GM12878 (cell line): Measurements from ENCODE around the gene SLC6A16. TPM values are rescaled to one million over a fixed set of nuclear protein-coding genes. Genes with fewer than 3 reads are reported as not detected.

Experiments used
- ATAC-seq: fragments of 200-7000 bp; cut with Tn5 transposase; 3 replicates; pipeline ENCODE4 v1.9.1; 2020; ENCODE audit warnings: mild to moderate bottlenecking, moderate library complexity
- BruUV-seq: library from RNA; stranded (reverse); fragments of 400-500 nt; replicated peaks from 2 replicates; lab custom pipeline; 2021; lab: Mats Ljungman, UMichigan
- CTCF ChIA-PET: fragments of 300-600 bp; sonication (Branson Sonifier 250); formaldehyde crosslinking; extraction: SDS; loops from one replicate; lab custom pipeline; 2021; ENCODE audit warnings: inconsistent platforms; lab: Yijun Ruan, JAX
- POLR2A ChIA-PET: fragments of 350-600 bp; formaldehyde crosslinking; extraction: SDS; loops from one replicate; lab custom pipeline; 2021; ENCODE audit warnings: inconsistent platforms; lab: Charles Lee
- RAD21 ChIA-PET: fragments of 300-600 bp; sonication (Branson Sonifier 250); formaldehyde crosslinking; loops from one replicate; lab custom pipeline; 2023; ENCODE audit warnings: antibody characterized with exemption; ENCODE audit not compliant: unreplicated experiment; lab: Charles Lee
- SMC1A ChIA-PET: fragments of 300-600 bp; sonication (Branson Sonifier 250); formaldehyde crosslinking; loops from one replicate; lab custom pipeline; 2023; ENCODE audit not compliant: unreplicated experiment, uncharacterized antibody; lab: Charles Lee
- DNase-seq: peaks from one replicate; pipeline ENCODE4 v3.0.0-alpha.2; 2011; ENCODE audit warnings: low read depth, low spot score
- FAIRE-seq: peaks from 3 replicates; lab custom pipeline; 2011; peaks lifted over from hg19 to GRCh38; lab: Jason Lieb, UNC
- H2AFZ ChIP-seq: 2 replicates; pipeline ENCODE4 v1.6.0; 2011; ENCODE audit warnings: low read depth, low read length, control low read depth; ENCODE audit not compliant: control insufficient read depth
- H3K27ac ChIP-seq: 2 replicates; pipeline ENCODE4 v1.5.1; 2011; ENCODE audit warnings: control low read depth; ENCODE audit not compliant: control insufficient read depth, insufficient read depth
- H3K27me3 ChIP-seq, 2 experiments: replicated peaks in 1 of 2; 2 replicates each; pipeline versions ENCODE4 v1.6.0 to v1.6.1; 2011; ENCODE audit warnings: low read length in 1 of 2; ENCODE audit not compliant: control insufficient read depth in 2 of 2, insufficient read depth in 2 of 2
- H3K36me3 ChIP-seq, 2 experiments: 2 replicates each; pipeline ENCODE4 v1.5.1; 2011; ENCODE audit warnings: low read length in 1 of 2; ENCODE audit not compliant: control insufficient read depth in 2 of 2, insufficient read depth in 2 of 2
- H3K4me1 ChIP-seq: 2 replicates; pipeline ENCODE4 v1.6.1; 2011; ENCODE audit warnings: mild to moderate bottlenecking, low read length, moderate library complexity, mixed read lengths; ENCODE audit not compliant: control insufficient read depth, insufficient read depth
- H3K4me2 ChIP-seq: 2 replicates; pipeline ENCODE4 v1.6.0; 2011; ENCODE audit warnings: control low read depth; ENCODE audit not compliant: control insufficient read depth, insufficient read depth
- H3K4me3 ChIP-seq: fragments of 200-600 bp; sonication (generic); 2 replicates; pipeline ENCODE4 v1.5.1; 2016
- H3K79me2 ChIP-seq: 2 replicates; pipeline ENCODE4 v1.6.0; 2011; ENCODE audit warnings: low read length; ENCODE audit not compliant: control insufficient read depth, insufficient read depth
- H3K9ac ChIP-seq: 2 replicates; pipeline ENCODE4 v1.8.0; 2011; ENCODE audit warnings: low read length, control low read depth, mixed read lengths; ENCODE audit not compliant: control insufficient read depth, insufficient read depth
- H3K9me3 ChIP-seq: replicated peaks from 3 replicates; pipeline ENCODE4 v1.5.1; 2011; ENCODE audit warnings: mild to moderate bottlenecking, low read length; ENCODE audit not compliant: control insufficient read depth, insufficient read depth
- H4K20me1 ChIP-seq: 2 replicates; pipeline ENCODE4 v1.6.0; 2011; ENCODE audit not compliant: control insufficient read depth, insufficient read depth
- E4F1 ChIP-seq: fragments of 450-650 bp; IDR thresholded peaks from 2 replicates; pipeline ENCODE4 v1.6.1; 2018; ENCODE audit warnings: borderline replicate concordance, mild to moderate bottlenecking; ENCODE audit not compliant: partially characterized antibody
- JUNB ChIP-seq: IDR thresholded peaks from 2 replicates; pipeline ENCODE4 v1.6.1; 2016; ENCODE audit warnings: antibody characterized with exemption, mild to moderate bottlenecking
- MYB ChIP-seq: fragments of 150-350 bp; IDR thresholded peaks from 2 replicates; pipeline ENCODE4 v1.6.1; 2014; ENCODE audit warnings: mild to moderate bottlenecking, low read depth, low read length, borderline replicate concordance
- SIX5 ChIP-seq: IDR thresholded peaks from 2 replicates; pipeline ENCODE4 v1.6.1; 2011; ENCODE audit warnings: mild to moderate bottlenecking, low read depth, low read length, moderate library complexity; ENCODE audit not compliant: severe bottlenecking
- SREBF2 ChIP-seq: IDR thresholded peaks from 2 replicates; pipeline ENCODE4 v1.6.1; 2012; ENCODE audit warnings: mild to moderate bottlenecking, low read length
- STAT1 ChIP-seq: fragments of 450-650 bp; conservative IDR thresholded peaks from 2 replicates; pipeline ENCODE4 v1.6.1; 2014; ENCODE audit warnings: antibody characterized with exemption, mild to moderate bottlenecking
- STAT3 ChIP-seq: IDR thresholded peaks from 2 replicates; pipeline ENCODE4 v1.6.1; 2011; ENCODE audit warnings: low read depth, low read length, improper control_type of control experiment
- TCF7 ChIP-seq: IDR thresholded peaks from 2 replicates; pipeline ENCODE4 v1.6.1; 2014; ENCODE audit warnings: antibody characterized with exemption, borderline replicate concordance
- YY1 ChIP-seq: IDR thresholded peaks from 2 replicates; pipeline ENCODE4 v1.6.1; 2011; ENCODE audit warnings: low read depth, mild to moderate bottlenecking, low read length
- ZBTB11 ChIP-seq: fragments of 450-650 bp; formaldehyde crosslinking; IDR thresholded peaks from 2 replicates; pipeline ENCODE4 v1.5.0; 2022; ENCODE audit warnings: mild to moderate bottlenecking, missing genetic modification characterization
- ZNF274 ChIP-seq: IDR thresholded peaks from one replicate; pipeline ENCODE4 v1.8.0; 2011; ENCODE audit not compliant: insufficient read length, insufficient read depth
- WGBS: methylation state at CpG from one replicate; pipeline ENCODE4 v1.1.6; 2016; ENCODE audit warnings: low lambda C conversion rate; ENCODE audit not compliant: insufficient replicate concordance, insufficient coverage; ENCODE audit errors: missing lambda C conversion rate; 5-methylcytosine and 5-hydroxymethylcytosine counted together
- in situ Hi-C: fragments of 300-500 bp; cut with MboI; formaldehyde crosslinking; loops from 9 replicates; pipeline ENCODE4 v1.14.3; 2018; ENCODE audit warnings: mixed read lengths
- intact Hi-C: fragments of 100-400 bp; cut with micrococcal nuclease; formaldehyde crosslinking; loops from one replicate; pipeline ENCODE4 v1.14.2; 2022; ENCODE audit not compliant: unreplicated experiment
- polyA plus RNA-seq, 11 experiments: library from polyadenylated mRNA; depleted of rRNA in 4 of 11; unstranded in 6 of 11; stranded (reverse) in 5 of 11; fragments of >200 nt; fragmentation: Nextera tagmentation in 4 of 11; fragmentation: Illumina TruSeq in 1 of 11; extraction: Ambion mirVana in 4 of 11; extraction: Trizol in 1 of 11; gene quantifications; 1 replicate in 1 of 11; 2 replicates in 10 of 11; pipeline versions ENCODE4 v1.2.1 to v1.2.3, GENCODE V29; 2011 to 2016; ENCODE audit warnings: inconsistent platforms in 2 of 11, missing spikeins in 2 of 11, low read depth in 1 of 11
- total RNA-seq, 4 experiments: library from RNA; depleted of rRNA in 3 of 4; stranded (reverse); fragments of >200 nt in 3 of 4; fragmentation: Illumina TruSeq in 1 of 4; extraction: Trizol in 1 of 4; gene quantifications; 2 replicates each; pipeline versions ENCODE4 v1.2.1 to v1.2.3, GENCODE V29; 2013 to 2021

The SLC6A16 gene
- total and polyA plus RNA-seq, 10 of the 15 experiments (the other 5 are each of a cell fraction or from before 2014, with no cell fraction given) = 0.23 to 3.2 (median 0.54) TPM

GRCh38 chr19:49272204-49272603 is 52.8 kb downstream of the SLC6A16 start:
- CTCF ChIA-PET = interaction anchor here (1.4 kb wide), 2 partner anchors 64 to 123 kb away, joined by 3 read pairs; no protein-coding TSS in a partner anchor
- intact Hi-C loops = no loop called here
- no TSS peak for BruUV-seq

GRCh38 chr19:49271080-49271753 is 53.8 kb downstream of the SLC6A16 start:
- Histone ChIP-seq H4K20me1 (no peaks in the 10 kb centered on the region), H3K4me3 (no peak overlapping the region), H3K9me3 (no peaks in the 10 kb centered on the region), H2AFZ (no peak overlapping the region), H3K4me2 (no peak overlapping the region), H3K36me3 (no peaks in the 10 kb centered on the region), H3K4me1 (no peaks in the 10 kb centered on the region), H3K79me2 (no peaks in the 10 kb centered on the region), H3K27me3 (no peaks in the 10 kb centered on the region), H3K27ac (no peak overlapping the region), H3K9ac (no peak overlapping the region)
- RAD21 ChIA-PET = no interaction called here
- 18% methylated on average over 4 of the region's 4 CpGs for WGBS
- BruUV-seq = no TSS peak
- intact Hi-C loops = no loop called here
- SMC1A ChIA-PET = no interaction called here
- ATAC-seq = no peak
- CTCF ChIA-PET = no interaction called here
- FAIRE-seq = no peak
- in situ Hi-C loops = no loop called here
- no peak for DNase-seq
- POLR2A ChIA-PET = no interaction called here
- TF ChIP-seq YY1 (no peak), ZNF274 (no peak), MYB (no peak), SREBF2 (no peak), E4F1 (no peak), STAT1 (no peak), SIX5 (no peak), ZBTB11 (CRISPR knock-in tag) (no peak)

More at GRCh38 chr19:49272204-49272603, 52.8 kb downstream of the SLC6A16 start:
- ChIA-PET RAD21 (no interaction called here), SMC1A (no interaction called here), POLR2A (no interaction called here)
- 87% methylated on average over 4 of the region's 4 CpGs for WGBS
- no peaks in the 10 kb centered on the region for H3K79me2 ChIP-seq
- H2AFZ ChIP-seq = no peak overlapping the region
- H3K27ac ChIP-seq = no peak overlapping the region
- H3K9ac ChIP-seq = no peak overlapping the region
- H3K9me3 ChIP-seq = no peaks in the 10 kb centered on the region
- H3K36me3 ChIP-seq = no peaks in the 10 kb centered on the region
- no peak for ATAC-seq
- in situ Hi-C loops = no loop called here
- no peaks in the 10 kb centered on the region for H3K4me1 ChIP-seq
- H3K4me3 ChIP-seq = no peak overlapping the region
- no peak overlapping the region for H3K4me2 ChIP-seq
- TF ChIP-seq STAT3 (no peak), TCF7 (0 out of 2 replicates have a peak, but pooled peaks have one; percentile 19), JUNB (peak; percentile 54)
- H4K20me1 ChIP-seq = no peaks in the 10 kb centered on the region
- FAIRE-seq = no peak
- H3K27me3 ChIP-seq = no peaks in the 10 kb centered on the region
- no peak for DNase-seq
